Suprapubic skin (tissue), 4 donors: ENCODE data around the gene CTNND2. TPM values are rescaled to one million over a fixed set of nuclear protein-coding genes. Genes with fewer than 3 reads are reported as not detected.

ENCODE experiments used
- DNase-seq, 2 donors: peaks; one replicate each; pipeline ENCODE4 v3.0.0-alpha.2; 2019; ENCODE audit warnings: low spot score in 2 of 2
- H3K27ac ChIP-seq: fragments of 200-600 bp; sonication (generic); one replicate; pipeline ENCODE4 v1.5.1; 2019
- H3K27me3 ChIP-seq: fragments of 200-600 bp; sonication (generic); one replicate; pipeline ENCODE4 v1.5.1; 2019
- H3K36me3 ChIP-seq: fragments of 200-600 bp; sonication (generic); one replicate; pipeline ENCODE4 v1.5.1; 2019
- H3K4me1 ChIP-seq: fragments of 200-600 bp; sonication (generic); one replicate; pipeline ENCODE4 v1.5.1; 2019
- H3K4me3 ChIP-seq: fragments of 200-600 bp; sonication (generic); one replicate; pipeline ENCODE4 v1.5.1; 2019; ENCODE audit warnings: mild to moderate bottlenecking
- H3K9me3 ChIP-seq: fragments of 200-600 bp; sonication (generic); one replicate; pipeline ENCODE4 v1.5.1; 2019
- EP300 ChIP-seq: sonication (generic); formaldehyde crosslinking; IDR thresholded peaks from one replicate; pipeline ENCODE4 v1.6.1; 2017; ENCODE audit warnings: antibody characterized with exemption
- POLR2A ChIP-seq, 2 donors: fragments of 450-650 bp; IDR thresholded peaks; one replicate each; pipeline ENCODE4 v1.6.1; 2017; ENCODE audit warnings: antibody characterized with exemption in 2 of 2, mild to moderate bottlenecking in 2 of 2, moderate library complexity in 2 of 2
- POLR2AphosphoS5 ChIP-seq, 3 donors: sonication (generic); formaldehyde crosslinking; IDR thresholded peaks; one replicate each; pipeline ENCODE4 v1.6.1; 2017; ENCODE audit warnings: antibody characterized with exemption in 3 of 3
- WGBS: methylation state at CpG from one replicate; pipeline ENCODE4 v1.1.5; 2018; 5-methylcytosine and 5-hydroxymethylcytosine counted together
- total RNA-seq, 4 donors: library from RNA; depleted of rRNA; stranded (reverse); fragments of >200 nt; gene quantifications; one replicate each; pipeline ENCODE4 v1.1.0, GENCODE V29; 2016
- TF ChIP-seq, protein P1 (sequence below), 2 donors: fragments of 200-600 bp in 1 of 2; fragments of 450-650 bp in 1 of 2; sonication (generic) in 1 of 2; IDR thresholded peaks; one replicate each; pipeline ENCODE4 v1.5.1; 2016 to 2019; ENCODE audit warnings: antibody characterized with exemption in 2 of 2, mild to moderate bottlenecking in 1 of 2, moderate library complexity in 1 of 2

CTNND2 gene
- total RNA-seq, 4 donors from 2014 or later = 0.40 to 3.8 (median 2.2) TPM

DNA sequence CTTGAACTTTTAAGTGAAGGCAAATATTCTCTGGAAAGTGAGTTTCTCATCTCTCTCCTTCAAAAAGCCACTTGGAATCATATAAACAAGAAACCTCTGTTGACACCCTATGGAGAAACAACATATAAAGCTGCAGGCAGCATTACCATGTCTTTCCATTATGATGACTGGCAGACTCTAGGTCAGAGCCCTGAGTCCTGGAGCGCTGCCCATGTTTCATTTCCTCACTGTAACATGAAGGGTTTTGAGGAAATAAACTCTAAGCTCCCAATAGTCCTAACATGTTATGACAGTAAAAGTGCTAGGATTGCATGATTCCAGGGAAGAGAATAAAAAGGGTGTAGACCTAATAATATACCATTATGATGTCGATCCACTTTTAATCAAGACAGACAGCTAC lies 220.6 kb downstream of the CTNND2 start:
- Histone ChIP-seq H3K4me1 (no peaks in the 10 kb centered on the region), H3K9me3 (no peaks in the 10 kb centered on the region), H3K27me3 (no peaks in the 10 kb centered on the region), H3K36me3 (no peaks in the 10 kb centered on the region), H3K4me3 (no peak overlapping the region), H3K27ac (no peak overlapping the region)
- no peak for DNase-seq
- WGBS = 49% methylated on average over 2 of the region's 2 CpGs
- TF ChIP-seq, protein P1, sequence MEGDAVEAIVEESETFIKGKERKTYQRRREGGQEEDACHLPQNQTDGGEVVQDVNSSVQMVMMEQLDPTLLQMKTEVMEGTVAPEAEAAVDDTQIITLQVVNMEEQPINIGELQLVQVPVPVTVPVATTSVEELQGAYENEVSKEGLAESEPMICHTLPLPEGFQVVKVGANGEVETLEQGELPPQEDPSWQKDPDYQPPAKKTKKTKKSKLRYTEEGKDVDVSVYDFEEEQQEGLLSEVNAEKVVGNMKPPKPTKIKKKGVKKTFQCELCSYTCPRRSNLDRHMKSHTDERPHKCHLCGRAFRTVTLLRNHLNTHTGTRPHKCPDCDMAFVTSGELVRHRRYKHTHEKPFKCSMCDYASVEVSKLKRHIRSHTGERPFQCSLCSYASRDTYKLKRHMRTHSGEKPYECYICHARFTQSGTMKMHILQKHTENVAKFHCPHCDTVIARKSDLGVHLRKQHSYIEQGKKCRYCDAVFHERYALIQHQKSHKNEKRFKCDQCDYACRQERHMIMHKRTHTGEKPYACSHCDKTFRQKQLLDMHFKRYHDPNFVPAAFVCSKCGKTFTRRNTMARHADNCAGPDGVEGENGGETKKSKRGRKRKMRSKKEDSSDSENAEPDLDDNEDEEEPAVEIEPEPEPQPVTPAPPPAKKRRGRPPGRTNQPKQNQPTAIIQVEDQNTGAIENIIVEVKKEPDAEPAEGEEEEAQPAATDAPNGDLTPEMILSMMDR (IDR thresholded peaks at IDR 0.05) = no peak
- TF ChIP-seq POLR2A (IDR thresholded peaks at IDR 0.05) = no peak
- no peak for TF ChIP-seq POLR2AphosphoS5 (IDR thresholded peaks at IDR 0.05)

DNA sequence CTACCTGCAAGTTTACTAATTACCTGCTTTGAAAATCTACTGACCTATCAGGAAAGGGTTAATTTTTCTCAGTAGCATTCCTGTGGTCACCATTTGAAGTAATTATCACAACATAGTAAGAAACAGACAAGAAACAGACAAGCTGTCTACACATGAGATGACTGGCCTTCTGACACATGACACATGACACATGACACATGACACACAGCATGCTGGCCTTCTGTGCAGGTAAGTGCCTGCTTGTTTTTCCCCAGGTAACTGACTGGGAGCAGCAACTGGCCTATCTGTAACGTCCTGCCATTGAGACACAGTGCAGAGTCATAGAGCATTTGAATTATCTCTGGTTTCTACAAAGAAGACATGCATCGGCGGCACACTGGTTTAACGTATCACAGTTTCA lies 222.4 kb downstream of the CTNND2 start:
- 47% methylated on average over 4 of the region's 4 CpGs for WGBS
- H3K27me3 ChIP-seq = no peaks in the 10 kb centered on the region
- no peak for DNase-seq
- H3K9me3 ChIP-seq = no peaks in the 10 kb centered on the region
- H3K27ac ChIP-seq = no peak overlapping the region
- TF ChIP-seq, protein P1 (IDR thresholded peaks at IDR 0.05) = no peak
- TF ChIP-seq POLR2AphosphoS5 (IDR thresholded peaks at IDR 0.05) (no peak), EP300 (no peak), POLR2A (IDR thresholded peaks at IDR 0.05) (no peak)
- no peak overlapping the region for H3K4me3 ChIP-seq
- H3K4me1 ChIP-seq = no peaks in the 10 kb centered on the region
- H3K36me3 ChIP-seq = no peaks in the 10 kb centered on the region

DNA sequence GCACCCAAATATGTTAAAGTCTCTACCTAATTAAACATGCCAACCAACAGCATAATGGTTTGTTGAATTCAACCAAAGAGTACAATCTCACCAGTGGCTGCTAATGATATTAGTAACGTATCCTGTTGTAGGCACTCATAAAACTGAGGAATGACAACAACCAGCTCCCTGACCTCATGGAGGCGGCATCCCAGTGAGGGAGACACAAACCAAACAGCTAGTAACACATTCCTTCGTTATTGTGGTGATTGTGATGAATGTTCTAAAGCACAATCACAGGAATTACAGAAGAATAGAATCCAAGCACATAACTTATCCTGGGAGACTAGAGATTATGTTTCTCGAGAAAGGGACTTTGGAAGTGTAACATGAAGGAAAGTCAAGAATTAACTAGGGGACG lies 224.6 kb downstream of the CTNND2 start:
- Histone ChIP-seq H3K27ac (no peak overlapping the region), H3K4me1 (no peaks in the 10 kb centered on the region), H3K9me3 (no peaks in the 10 kb centered on the region), H3K4me3 (no peak overlapping the region), H3K36me3 (no peaks in the 10 kb centered on the region), H3K27me3 (no peaks in the 10 kb centered on the region)
- TF ChIP-seq POLR2AphosphoS5 (IDR thresholded peaks at IDR 0.05) = no peak
- TF ChIP-seq EP300 = no peak
- TF ChIP-seq, protein P1 (IDR thresholded peaks at IDR 0.05) = no peak
- no peak for DNase-seq
- WGBS = 72% methylated on average over 5 of the region's 5 CpGs

DNA sequence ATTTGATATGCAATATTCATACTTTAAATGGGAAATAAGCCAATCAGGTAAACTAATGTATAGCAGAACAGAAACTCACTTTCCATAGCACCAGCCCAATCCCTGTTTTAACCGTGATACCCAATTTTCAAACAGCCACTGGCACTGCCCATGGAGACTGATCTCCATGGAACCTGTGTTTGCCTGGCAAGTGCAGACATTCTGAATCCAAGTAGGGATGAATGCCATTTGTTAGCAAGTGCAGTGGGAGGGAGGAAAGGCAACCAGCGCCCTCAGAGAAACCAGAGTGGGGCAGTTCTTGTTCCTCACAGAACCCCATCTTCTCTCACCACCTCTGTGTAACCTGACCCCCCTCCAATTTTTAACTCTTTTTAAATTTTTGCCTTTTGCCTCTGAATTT lies 229.1 kb downstream of the CTNND2 start:
- H3K36me3 ChIP-seq = no peaks in the 10 kb centered on the region
- H3K4me1 ChIP-seq = no peaks in the 10 kb centered on the region
- no peaks in the 10 kb centered on the region for H3K27me3 ChIP-seq
- DNase-seq = no peak
- TF ChIP-seq, protein P1 (IDR thresholded peaks at IDR 0.05) = no peak
- TF ChIP-seq POLR2A (IDR thresholded peaks at IDR 0.05) = no peak
- no peak for TF ChIP-seq POLR2AphosphoS5 (IDR thresholded peaks at IDR 0.05)
- no peak for TF ChIP-seq EP300
- H3K4me3 ChIP-seq = no peak overlapping the region
- H3K9me3 ChIP-seq = no peaks in the 10 kb centered on the region
- WGBS = 79% methylated on average over 2 of the region's 2 CpGs
- H3K27ac ChIP-seq = no peak overlapping the region

DNA sequence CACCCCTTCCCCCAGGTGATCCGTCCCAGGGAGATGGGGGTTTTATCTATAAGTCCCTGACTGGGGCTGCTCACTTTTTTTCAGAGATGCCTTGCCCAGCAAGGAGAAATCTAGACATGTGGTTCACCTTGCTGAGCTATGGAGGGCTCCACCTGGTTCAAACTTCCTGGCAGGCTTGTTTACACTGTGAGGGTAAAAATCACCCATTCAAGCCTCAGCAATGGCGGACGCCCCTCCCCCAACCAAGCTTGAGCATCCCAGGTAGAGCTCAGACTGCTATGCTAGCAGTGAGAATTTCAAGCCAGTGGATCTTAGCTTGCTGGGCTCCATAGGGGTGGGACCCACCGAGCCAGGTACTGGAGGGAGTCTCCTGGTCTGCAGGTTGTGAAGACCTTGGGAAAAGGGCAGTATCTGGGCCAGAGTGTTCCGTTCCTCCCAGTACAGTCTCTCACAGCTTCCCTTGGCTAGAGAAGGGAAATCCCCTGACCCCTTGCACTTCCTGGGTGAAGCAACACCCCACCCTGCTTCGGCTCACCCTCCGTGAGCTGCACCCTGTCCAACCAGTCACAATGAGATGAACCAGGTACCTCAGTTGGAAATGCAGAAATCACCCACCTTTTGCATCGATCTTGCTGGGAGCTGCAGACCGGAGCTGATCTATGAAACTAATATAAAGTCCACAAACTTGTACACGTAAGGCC lies 231.7 kb downstream of the CTNND2 start:
- H3K4me1 ChIP-seq = no peaks in the 10 kb centered on the region
- no peaks in the 10 kb centered on the region for H3K36me3 ChIP-seq
- DNase-seq = no peak
- no peaks in the 10 kb centered on the region for H3K27me3 ChIP-seq
- no peaks in the 10 kb centered on the region for H3K9me3 ChIP-seq
- H3K4me3 ChIP-seq = no peak overlapping the region
- WGBS = 68% methylated on average over 8 of the region's 10 CpGs
- no peak overlapping the region for H3K27ac ChIP-seq
- TF ChIP-seq POLR2AphosphoS5 (IDR thresholded peaks at IDR 0.05) (no peak), EP300 (no peak), POLR2A (IDR thresholded peaks at IDR 0.05) (no peak)
- TF ChIP-seq, protein P1 (IDR thresholded peaks at IDR 0.05) = no peak
